ENCODE data around the gene TMEM30A.

TMEM30A gene

GRCh38 chr6:75220357-75220756 lies 64.2 kb downstream of the TMEM30A start:
- H4K20me1 ChIP-seq (ENCODE audit: low read depth, low read length) = no peaks in the 10 kb centered on the region
- no peaks in the 10 kb centered on the region for H3K9me2 ChIP-seq (replicated peaks; ENCODE audit: insufficient read depth, low read length)
- no peaks in the 10 kb centered on the region for H3K27me3 ChIP-seq (ENCODE audit: low read length)
- no peaks in the 10 kb centered on the region for H3K79me2 ChIP-seq (ENCODE audit: insufficient read depth, low read length)
- H3K36me3 ChIP-seq (ENCODE audit: low read length) = no peaks in the 10 kb centered on the region
- no peak overlapping the region for H2AFZ ChIP-seq (ENCODE audit: low read depth, low read length, severe bottlenecking)
- no peak overlapping the region for H3K4me2 ChIP-seq (ENCODE audit: low read depth, low read length, poor library complexity, severe bottlenecking)
- H3K4me3 ChIP-seq (ENCODE audit: insufficient read depth, low read length, poor library complexity, severe bottlenecking) = no peak overlapping the region
- H3K9me3 ChIP-seq (ENCODE audit: insufficient read depth, low read length) = no peaks in the 10 kb centered on the region
- no peaks in the 10 kb centered on the region for H3F3A ChIP-seq (ENCODE audit: insufficient read depth)
- TF ChIP-seq EZH2phosphoT487 (conservative IDR thresholded peaks at IDR 0.05; ENCODE audit: low read length) (no peak), CTCF (IDR thresholded peaks at IDR 0.05; ENCODE audit: insufficient read depth, low read length, poor library complexity, severe bottlenecking) (no peak)
- no peak overlapping the region for H3K9ac ChIP-seq (ENCODE audit: low read length)
- H3K27ac ChIP-seq (ENCODE audit: low read depth, low read length) = no peak overlapping the region

DNA sequence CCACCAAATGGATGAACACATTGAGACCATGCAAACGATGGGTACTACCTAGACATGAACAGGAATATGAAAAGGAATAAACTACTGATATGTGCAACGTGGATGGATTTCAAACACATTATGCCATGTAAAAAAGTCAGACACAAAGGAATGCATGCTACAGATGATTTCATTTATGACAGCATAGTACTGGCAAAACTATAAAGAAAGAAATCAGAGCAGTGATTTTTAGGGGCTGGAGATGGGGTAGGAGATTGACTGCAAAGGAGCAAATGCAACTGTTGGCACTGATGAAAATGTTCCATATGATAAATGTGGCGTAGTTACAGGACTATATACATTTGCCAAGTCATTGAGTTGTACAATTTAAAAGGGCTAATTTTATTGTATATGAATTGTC lies 65.3 kb downstream of the TMEM30A start:
- no peaks in the 10 kb centered on the region for H3K36me3 ChIP-seq (ENCODE audit: low read length)
- no peaks in the 10 kb centered on the region for H3F3A ChIP-seq (ENCODE audit: insufficient read depth)
- no peaks in the 10 kb centered on the region for H3K79me2 ChIP-seq (ENCODE audit: insufficient read depth, low read length)
- H4K20me1 ChIP-seq (ENCODE audit: low read depth, low read length) = no peaks in the 10 kb centered on the region
- no peak overlapping the region for H3K9ac ChIP-seq (ENCODE audit: low read length)
- H3K9me3 ChIP-seq (ENCODE audit: insufficient read depth, low read length) = no peaks in the 10 kb centered on the region
- no peak overlapping the region for H3K27ac ChIP-seq (ENCODE audit: low read depth, low read length)
- no peak overlapping the region for H3K4me2 ChIP-seq (ENCODE audit: low read depth, low read length, poor library complexity, severe bottlenecking)
- H2AFZ ChIP-seq (ENCODE audit: low read depth, low read length, severe bottlenecking) = no peak overlapping the region
- no peak overlapping the region for H3K4me3 ChIP-seq (ENCODE audit: insufficient read depth, low read length, poor library complexity, severe bottlenecking)
- H3K9me2 ChIP-seq (replicated peaks; ENCODE audit: insufficient read depth, low read length) = no peaks in the 10 kb centered on the region
- no peaks in the 10 kb centered on the region for H3K27me3 ChIP-seq (ENCODE audit: low read length)
- TF ChIP-seq EZH2phosphoT487 (conservative IDR thresholded peaks at IDR 0.05; ENCODE audit: low read length) (no peak), CTCF (IDR thresholded peaks at IDR 0.05; ENCODE audit: insufficient read depth, low read length, poor library complexity, severe bottlenecking) (no peak)

- Histone ChIP-seq H3F3A (ENCODE audit: insufficient read depth) (no peaks in the 10 kb centered on the region), H3K9me3 (ENCODE audit: insufficient read depth, low read length) (no peaks in the 10 kb centered on the region), H3K4me3 (ENCODE audit: insufficient read depth, low read length, poor library complexity, severe bottlenecking) (no peak overlapping the region), H3K27ac (ENCODE audit: low read depth, low read length) (no peak overlapping the region), H2AFZ (ENCODE audit: low read depth, low read length, severe bottlenecking) (no peak overlapping the region), H3K4me2 (ENCODE audit: low read depth, low read length, poor library complexity, severe bottlenecking) (no peak overlapping the region), H3K36me3 (ENCODE audit: low read length) (no peaks in the 10 kb centered on the region), H4K20me1 (ENCODE audit: low read depth, low read length) (no peaks in the 10 kb centered on the region), H3K79me2 (ENCODE audit: insufficient read depth, low read length) (no peaks in the 10 kb centered on the region), H3K27me3 (ENCODE audit: low read length) (no peaks in the 10 kb centered on the region), H3K9me2 (replicated peaks; ENCODE audit: insufficient read depth, low read length) (no peaks in the 10 kb centered on the region), H3K9ac (ENCODE audit: low read length) (no peak overlapping the region)
- TF ChIP-seq EZH2phosphoT487 (conservative IDR thresholded peaks at IDR 0.05; ENCODE audit: low read length) = no peak
- no peak for TF ChIP-seq CTCF (IDR thresholded peaks at IDR 0.05; ENCODE audit: insufficient read depth, low read length, poor library complexity, severe bottlenecking)
Observed at GRCh38 chr6:75217193-75217592, 67.4 kb downstream of the TMEM30A start.
